GM21528 (cell line): ENCODE measurements around the gene BHLHE23.

Experiments used
- ATAC-seq: cut with Tn5 transposase; IDR thresholded peaks from one replicate; pipeline ENCODE4 v1.9.1; 2021; ENCODE audit warnings: mild to moderate bottlenecking, moderate library complexity; ENCODE audit not compliant: unreplicated experiment, low FRiP score

The BHLHE23 gene

DNA sequence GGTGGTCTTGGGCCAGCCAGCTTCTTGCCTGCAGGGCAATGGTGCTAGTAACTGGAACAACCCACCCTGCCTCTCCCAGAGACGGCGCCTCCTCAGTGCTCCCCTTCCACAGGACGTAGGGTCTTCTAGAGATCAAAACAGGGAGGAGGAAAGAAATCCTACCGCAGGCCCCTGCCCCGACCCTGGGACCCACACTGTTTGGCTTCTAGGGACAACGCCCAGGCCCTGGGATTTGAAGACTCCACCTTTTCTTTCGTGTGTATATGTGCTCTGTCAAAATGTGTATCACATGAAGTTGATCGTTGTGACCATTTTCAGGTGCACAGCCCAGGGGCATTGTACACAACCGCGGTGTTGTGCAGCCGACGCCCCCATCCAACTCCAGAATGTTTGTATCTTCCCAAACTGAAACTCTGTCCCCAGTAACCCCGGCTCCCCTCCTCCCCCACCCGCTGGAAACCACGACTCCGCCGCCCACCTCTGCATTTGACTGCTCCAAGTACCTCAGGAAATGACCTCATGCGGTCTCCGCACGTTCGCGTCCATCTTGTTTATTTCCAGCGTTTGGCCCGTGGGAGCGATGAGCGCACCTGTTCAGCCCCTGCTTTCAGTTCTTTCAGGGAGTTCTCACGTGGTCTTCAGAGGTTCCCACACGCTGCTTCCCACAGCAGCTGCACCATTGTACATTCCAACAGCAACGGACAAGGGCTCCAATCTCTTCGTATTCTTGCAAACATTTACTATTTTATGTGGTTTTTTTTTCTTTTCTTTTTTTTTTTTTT, 3.4 kb upstream of the BHLHE23 start:
- ATAC-seq: peak; percentile 50

DNA sequence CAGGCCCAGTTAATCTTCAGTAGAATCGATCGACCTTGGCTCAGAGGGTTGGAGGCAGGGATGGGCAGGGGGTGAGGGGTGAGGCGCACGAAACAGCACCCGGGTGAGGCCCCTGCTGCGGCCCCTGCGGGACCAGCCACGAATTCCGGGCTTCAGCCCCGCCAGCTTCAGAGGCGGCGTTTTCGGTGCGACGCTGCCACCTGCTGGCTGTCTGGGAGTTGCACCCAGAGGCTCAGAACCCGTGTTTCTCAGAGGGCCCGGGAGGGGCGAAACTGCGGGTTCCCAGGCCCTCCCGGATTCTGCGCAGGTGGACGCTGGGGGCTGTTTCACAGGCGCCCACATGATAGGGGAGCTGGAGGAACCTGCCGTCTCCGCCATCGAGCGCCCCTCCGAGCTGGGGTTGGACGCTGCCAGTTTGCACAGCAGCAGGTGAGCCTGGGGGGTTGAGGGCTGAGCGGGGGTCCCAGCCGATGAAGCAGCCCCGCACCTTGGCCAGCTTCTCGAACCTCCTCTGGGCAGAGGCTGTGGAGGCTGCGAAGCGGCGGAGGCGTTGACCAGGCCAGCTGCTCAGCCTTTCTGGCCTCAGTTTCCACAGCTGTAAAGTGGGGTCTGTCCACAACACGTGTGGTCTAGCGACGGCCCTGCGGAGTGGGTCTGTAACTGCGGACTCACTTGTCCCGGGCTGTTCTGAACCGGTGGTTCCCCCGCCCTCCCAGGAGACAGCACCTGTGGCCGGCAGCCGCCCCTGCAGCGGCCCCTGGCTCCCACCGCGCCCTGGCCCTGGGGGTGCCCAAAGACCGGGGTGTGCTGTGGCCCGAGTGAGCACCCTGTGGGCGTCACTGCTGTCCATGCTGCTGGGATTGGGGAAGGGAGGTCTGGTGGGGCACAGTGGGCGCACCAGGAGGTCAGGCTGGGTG, 2.5 kb upstream of the BHLHE23 start:
- peak; percentile 45 for ATAC-seq

DNA sequence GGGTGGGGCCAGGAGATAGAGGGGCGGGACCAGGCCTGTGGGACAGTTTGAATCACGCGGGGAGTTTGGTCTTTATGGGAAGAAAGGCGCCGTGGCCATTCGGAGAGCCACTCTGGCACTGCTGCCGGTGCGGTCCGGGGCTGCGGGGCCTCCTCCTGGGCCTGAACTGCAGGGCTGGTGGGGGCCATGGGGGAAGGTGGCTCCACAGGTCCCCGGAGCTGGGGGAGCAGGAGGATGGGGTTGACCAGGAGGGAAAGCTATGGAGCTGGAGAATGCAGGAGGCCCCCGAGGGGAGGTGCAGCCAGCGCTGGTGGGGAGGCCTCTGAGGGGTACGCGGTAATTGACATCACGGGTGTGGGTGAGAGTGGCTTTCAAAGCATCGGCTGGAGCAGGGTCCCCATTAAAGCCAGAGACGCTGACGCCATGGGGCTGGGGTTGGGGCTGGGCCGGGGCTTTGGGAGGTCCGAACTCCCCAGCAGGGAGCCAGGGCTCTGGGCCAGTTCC, 1.8 kb upstream of the BHLHE23 start:
- no peak for ATAC-seq

DNA sequence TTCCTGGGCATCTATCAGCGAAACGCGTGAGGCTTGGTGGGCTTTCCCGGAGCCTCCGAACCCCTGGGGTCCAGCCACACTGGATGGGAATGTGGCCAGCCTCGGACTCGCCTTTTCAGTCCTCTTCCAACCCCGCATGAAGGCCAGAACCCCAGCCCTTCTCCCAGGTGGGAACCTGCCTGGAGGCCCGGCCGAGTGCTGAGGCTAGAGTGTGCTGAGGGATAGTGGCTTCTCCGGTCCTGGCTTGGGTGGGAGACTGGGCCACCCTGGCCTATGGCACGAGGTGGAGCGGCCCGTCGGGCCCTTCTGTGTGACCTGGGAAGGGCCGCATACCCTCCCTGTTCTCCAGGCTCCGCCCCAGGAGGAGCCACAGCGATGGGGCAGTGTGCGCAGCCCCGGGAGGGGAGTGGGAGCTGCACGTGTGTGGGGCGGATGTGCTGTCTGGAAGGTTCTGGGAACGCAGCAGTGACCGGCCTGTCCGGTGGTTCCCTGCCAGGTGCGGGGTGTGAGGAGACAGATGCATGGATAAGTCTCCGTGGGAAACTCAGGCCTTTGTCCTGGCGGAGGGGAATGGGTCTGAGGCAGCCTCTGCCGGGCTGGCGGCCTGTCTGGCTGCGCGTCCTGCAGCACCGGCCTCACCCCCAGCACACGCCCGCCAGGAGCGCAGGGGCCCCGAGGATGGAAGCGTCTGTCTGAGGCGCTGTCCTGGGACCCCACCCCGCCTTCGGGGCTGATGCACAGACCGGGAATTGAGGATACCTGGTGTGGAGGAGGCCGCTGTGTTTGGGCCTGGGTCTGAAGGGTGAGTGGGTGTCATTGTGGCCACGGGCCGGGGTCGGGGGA, 1.1 kb upstream of the BHLHE23 start:
- no peak for ATAC-seq

DNA sequence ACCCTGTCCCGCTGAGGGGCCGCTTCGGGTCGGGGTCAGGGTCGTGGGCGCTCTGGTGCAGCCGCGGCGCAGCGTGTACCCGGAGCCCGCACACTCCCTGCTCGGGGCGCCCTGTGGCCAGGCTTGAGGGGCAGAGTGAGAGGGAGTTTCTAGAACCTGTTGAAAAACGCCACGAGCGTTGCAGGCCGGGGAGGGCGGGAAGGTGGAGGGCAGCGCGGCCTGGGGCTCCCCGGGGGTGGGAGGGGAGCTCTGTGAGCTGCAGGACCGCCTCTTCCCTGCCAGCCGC, 539 bp upstream of the BHLHE23 start:
- ATAC-seq: no peak

DNA sequence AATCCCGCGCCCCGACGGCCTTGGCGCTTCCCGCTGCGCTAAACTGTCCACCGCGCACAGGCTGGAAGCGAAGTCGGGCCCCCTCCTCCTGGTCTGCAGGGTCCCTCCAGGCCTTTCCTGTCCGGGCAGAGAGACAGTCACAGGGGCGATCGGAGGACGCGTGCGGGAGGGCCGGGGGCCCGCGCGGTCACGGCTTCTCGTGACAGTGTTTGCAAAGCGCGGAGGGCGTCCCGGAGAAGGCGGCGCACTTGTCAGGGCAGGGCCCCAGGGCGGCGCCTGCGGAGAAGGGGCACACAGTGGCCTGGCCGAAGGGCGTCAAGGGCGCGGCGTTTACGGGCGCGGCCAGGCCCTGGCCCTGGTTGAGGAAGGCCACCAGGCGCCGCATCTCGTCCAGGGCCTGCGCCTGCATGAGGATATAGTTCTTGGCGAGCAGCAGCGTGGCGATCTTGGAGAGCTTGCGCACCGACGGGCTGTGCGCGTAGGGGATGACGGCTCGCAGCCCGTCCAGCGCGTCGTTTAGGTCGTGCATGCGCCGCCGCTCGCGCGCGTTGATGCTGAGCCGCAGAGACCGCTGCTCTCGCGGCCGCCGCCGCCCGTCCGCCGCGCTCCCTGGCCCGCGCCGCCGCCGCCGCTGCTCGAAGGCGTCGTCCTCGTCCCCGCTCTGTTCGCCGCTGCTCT, 763 bp downstream of the BHLHE23 start:
- ATAC-seq: no peak

DNA sequence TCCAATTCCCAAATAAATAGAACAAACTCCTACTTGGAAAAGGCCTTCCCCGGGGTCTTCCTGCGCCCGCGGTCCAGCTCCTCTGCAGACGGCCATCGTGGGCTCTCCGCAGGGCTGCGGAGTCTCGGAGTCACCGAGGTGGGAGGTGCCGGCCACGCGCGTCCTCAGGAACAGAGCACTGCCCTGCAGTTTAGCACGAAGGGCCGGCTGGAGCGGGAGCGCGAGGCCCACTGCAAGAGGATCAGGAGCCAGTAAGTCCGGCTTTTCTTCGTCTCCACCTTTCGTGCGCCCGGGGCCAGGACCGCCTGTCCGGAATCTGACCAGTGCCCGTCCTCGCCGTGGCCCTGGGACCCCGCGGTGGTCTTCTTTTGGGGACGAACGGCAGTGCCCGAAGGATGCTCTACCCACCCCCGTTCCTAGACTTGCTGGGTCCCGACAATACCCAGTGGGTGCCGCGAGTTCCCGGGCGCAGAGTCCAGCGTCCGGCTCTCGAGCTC, 1.4 kb downstream of the BHLHE23 start:
- no peak for ATAC-seq

DNA sequence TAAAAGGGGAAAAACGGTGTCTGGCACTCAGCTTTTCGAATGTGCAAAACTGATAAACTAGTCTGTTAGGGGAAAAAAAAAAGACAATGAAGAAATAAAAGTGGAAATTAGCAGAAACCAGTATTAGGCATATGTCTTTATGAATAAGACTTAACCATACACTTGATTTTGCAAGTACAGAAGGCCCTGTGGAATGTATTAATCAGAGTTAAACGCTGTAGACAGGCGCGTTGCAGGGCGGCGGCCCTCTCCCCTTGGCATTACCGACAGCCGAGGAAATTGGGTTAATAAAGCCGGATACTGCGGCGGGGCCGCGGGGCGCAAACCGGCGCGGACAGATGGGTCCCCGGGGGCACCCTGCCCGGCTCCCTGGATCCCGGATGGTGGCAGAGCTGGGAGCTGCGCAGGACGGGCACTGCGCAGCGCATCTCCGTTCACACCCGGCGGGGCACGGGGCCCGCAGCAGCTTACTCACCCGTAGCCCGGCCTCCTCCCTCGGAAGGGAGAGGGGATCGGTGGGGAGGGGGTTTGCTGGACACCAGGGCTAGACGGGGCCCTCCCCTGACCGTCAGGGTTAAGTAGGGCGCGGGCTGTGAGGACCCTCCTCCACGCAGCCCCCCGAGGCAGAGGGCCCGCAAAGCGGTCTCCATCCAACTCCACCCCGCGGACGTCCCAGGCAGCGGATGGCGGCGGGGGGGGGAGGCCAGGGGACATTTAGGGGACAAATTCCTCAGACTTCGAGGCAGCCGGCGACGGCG, 2.0 kb downstream of the BHLHE23 start:
- no peak for ATAC-seq

DNA sequence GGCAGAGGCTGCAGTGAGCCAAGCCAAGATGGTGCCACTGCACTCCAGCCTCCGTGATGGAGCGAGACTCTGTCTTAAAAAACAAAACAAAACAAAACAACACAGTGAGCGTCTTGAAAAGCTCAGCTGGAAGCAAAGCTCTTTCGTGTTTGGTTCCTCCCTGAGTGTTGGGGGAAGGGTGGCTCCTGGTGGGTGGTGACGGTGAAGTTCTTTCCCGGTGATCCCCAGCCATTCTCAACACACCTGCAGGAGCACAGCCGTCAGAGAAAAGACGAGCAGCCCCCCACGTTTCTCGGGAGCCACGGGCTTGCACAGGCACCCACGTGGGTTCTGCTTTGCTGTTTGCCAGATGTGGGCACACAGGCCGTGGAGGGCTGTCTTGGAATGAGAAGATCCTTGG, 3.2 kb downstream of the BHLHE23 start:
- ATAC-seq: no peak

DNA sequence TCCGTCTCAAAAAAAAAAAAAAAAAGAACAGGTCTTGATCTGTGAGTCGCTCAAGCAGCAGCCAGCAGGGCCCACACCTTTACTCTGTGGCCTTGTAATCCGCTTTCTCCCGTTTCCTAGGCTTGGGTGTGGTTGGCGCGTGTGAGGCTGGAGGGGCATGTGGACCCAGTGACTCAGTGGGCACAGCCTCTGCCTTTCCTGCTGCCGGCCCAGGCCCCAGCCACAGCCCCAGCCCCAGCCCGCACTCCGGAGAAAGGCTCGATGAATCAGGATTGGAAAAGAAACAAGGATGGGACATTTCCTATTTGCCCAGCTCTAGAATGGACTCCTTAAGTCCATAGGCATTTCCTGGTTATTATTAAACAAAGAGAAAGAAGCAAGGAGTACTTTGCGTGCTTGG, 4.3 kb downstream of the BHLHE23 start:
- no peak for ATAC-seq

DNA sequence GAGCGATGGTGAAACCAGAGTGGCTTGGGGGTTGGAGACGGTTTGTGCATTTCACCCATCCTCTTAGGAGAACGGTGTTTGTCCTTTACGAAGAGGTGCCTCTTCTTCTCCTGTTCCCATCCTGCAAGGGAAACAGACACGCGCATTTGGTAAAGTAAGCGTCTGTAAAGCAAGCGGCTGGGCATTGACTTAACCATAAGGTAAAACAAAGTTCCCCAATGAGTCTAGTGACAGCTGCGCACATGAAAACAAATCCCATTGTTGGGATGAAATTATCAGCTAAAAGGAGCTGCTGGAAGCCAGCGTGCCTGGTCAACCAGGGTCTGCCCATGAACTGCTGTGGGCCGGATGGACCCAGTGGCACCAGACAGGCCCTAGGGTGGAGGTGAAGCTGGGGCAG, 5.8 kb downstream of the BHLHE23 start:
- ATAC-seq: no peak

DNA sequence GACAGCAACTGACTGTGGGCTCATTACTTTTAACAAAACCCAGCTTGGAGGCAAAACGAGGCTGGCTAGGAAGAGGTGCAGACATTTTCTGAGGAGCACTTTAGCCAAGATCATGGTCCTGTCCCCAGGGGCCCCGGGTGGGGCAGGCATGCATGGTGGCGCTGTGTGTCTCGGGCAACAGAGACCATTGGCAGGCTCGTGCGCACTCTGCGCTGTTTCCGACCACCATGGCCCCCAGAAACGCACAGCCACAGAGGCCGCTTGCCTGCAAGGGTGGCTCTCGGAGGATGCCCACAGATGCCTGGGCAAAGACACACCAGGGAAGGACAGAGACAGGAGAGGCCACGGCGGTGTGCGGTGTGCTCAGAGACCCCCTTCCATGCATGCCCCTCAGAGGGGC, 6.7 kb downstream of the BHLHE23 start:
- ATAC-seq: no peak

DNA sequence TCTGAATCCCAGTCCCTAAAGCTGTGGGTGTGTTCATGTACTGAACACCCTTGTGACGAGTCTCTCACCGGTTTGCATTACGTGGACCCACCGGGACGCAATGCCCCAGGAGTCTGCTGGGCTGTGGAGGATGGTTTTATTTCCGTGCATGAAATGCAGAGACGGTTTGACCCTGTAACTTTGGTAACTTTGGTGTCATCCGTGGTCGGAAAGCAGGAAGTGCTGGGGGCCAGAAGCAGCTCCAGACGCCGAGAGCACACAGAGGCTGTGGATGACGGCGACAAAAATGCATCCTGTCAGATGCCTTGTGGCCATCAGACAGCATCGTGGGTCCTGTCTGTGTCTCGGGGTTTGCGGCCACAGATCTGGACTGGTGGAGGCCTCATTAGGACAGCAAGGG, 7.2 kb downstream of the BHLHE23 start:
- ATAC-seq: no peak

DNA sequence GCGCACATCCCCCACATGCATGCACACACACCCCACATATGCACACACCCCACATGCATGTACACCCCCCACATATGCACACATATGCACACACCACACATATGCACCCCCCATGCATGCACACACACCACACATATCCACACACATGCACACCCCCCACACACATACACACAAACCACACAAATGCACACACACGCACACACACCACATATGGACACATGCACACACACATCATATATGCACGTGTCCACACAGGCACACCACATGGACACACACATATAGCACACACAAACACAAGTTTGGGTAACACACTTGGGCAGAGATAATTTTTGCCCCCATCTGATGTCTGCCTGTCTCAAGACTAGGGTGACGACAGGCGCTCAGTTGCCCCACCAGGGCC, 8.3 kb downstream of the BHLHE23 start:
- no peak for ATAC-seq

DNA sequence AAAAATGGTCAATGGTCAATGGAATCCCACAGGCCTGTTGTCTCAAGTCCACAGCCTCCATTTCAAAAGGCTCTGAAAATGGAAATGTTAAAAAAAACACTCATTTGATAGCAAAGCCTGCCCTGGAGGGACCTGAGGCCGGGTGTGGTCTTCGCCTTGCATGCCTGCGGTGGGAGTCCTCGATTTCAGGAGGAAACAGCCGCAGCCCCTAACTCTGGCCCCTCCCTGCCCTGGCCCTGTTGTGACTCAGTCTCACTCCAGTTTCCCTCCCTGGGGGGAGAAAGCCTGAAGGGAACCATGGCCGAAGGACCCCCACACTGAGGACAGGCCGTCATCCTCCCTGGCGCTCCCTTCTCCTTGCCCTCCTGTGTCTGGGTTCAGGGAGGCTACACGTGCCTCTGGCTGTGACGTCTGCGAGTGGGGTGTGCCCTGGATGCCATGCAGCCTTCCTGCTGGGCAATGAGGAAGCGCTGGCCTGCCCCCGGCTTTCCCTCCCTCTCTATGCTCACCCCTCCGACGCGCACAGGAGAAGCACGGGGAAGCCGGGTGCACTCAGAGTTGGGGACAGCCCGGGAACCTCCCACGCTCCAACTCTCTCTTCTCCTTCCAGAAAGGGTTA, 9.2 kb downstream of the BHLHE23 start:
- ATAC-seq: no peak

DNA sequence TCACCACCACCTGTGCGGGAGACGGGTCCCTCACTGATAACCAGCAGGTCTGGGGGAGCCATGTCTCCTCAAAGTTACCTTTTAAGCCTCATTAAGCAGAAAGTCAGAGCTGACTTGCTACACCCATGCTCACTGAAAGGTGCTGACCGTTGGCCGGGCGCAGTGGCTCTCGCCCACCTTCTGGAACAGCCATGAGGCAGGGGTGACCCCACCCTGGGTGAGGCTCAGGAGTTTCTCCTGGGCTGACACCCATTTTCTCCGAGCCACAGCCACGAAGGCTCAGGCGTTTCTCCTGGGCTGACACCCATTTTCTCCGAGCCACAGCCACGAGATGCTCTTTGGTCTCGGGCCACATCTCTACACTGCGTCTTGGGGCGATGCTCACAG, 10.2 kb downstream of the BHLHE23 start:
- no peak for ATAC-seq

DNA sequence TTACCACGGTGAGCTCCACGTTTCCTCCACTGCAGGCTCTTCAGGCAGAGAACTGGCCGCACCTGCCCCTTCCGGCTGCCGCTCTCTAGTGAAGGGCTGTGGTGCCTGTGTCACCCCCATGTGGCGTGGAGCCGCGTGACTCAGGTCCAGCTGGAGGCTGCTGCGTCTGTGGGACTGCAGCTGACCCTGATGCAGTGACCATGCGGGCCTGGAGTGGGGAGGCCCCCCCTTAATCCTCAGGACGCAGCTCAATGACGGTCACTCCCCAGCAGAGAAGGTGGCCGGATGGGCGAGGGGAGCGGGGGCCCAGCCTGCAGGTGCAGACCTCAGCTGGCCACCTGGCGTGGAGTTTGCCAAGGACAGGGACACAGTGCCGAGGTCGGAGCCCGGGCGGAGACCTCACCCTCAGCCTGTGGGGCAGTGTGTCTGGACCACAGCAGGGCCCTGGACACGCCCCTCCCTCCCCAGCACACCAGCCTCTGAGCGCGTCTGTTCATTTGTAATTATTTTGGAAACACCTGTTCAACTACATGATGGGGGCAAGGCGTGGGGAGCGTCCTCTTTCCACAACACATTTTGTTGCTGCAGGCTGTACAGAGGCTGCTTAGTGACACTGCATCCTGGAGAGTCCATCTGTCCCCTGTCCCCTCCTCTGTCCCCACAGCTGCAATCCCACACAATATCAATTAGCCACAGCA, 10.7 kb downstream of the BHLHE23 start:
- no peak for ATAC-seq

DNA sequence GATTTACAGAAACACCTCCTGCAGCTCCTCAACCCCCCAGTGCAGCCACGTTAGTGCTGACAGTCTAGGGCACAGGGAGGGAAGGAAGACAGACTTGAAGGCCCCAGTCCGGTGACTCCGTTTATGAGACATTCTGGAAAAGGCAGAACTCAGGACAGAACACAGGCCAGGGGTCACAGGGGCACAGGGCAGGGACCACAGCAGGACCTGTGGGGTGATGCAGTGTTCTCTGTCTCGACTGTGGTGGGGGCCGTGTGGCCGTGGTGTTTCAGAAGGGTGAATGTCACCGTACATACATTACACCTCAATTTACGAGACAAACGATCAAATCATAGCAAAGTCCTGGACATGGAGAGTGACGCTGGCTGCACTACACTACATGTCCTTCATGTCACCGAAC, 11.3 kb downstream of the BHLHE23 start:
- ATAC-seq: no peak
